HG02943 (cell line): ENCODE results near the gene NANS.
"Not testable (repeated sequence)": the region's sequence is repeated elsewhere in the genome, so short reads cannot be mapped to it uniquely, and the experiment has no call there.

Experiments
- ATAC-seq: cut with Tn5 transposase; IDR thresholded peaks from one replicate; pipeline ENCODE4 v1.9.1; 2021; ENCODE audit warnings: mild to moderate bottlenecking, low read depth, moderate library complexity; ENCODE audit not compliant: unreplicated experiment

NANS gene

DNA sequence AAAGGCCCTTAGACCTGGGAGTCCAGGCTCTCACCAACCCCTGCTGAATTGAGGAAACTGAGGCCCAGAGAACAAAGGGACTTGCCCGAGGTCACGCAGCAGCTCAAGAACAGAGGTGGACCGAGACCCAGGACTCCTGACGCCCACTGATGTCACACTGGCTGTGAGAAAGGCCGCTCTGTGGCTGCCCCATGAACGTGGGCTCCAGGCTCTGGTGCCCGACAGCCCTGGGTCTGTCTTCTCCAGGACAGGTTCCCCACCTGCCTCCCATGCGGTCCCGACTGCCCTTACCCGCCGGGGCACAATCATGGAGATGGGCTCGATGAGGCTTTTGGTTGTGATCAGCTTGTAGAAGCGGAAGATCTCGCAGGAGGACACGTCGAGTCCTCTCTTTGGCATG lies 71.8 kb downstream of the NANS start:
- no peak for ATAC-seq

DNA sequence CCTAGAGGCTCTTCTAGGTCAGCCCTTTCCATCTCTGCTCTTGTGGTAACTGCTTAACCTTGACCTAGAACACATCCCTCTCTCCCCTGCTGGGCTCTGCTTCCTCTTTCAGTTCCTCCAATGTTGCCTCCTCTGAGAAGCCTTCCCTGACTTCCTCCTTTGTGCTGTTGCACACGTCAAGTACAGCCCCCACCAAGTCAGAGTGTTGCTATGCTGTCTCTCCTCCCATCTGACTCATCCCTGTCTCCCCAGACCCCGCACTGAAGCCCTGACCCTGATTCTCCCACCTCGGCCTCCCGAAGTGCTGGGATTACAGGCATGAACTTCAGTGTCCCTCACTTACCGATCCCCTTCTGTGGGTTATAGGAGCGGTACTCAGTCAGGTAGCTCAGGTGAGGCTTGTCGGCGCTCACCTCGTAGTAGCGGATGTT lies 72.9 kb downstream of the NANS start:
- no peak for ATAC-seq

DNA sequence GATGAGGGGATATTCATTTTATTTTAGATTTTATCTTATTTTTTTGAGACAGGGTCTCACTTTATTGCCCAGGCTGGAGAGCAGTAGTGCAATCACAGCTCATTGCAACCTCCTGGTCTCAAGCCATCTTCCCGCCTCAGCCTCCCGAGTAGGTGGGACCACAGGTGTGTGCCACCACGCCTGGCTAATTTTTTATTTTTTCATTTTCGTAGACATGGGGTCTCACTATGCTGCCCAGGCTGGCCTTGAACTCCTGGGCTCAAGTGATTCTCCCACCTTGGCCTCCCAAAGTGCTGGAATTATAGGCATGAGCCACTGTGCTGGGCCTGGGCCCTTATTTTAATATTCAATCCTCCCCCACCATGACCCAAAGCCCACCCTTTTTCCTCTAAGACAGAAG lies 73.5 kb downstream of the NANS start:
- not testable (repeated sequence) for ATAC-seq

DNA sequence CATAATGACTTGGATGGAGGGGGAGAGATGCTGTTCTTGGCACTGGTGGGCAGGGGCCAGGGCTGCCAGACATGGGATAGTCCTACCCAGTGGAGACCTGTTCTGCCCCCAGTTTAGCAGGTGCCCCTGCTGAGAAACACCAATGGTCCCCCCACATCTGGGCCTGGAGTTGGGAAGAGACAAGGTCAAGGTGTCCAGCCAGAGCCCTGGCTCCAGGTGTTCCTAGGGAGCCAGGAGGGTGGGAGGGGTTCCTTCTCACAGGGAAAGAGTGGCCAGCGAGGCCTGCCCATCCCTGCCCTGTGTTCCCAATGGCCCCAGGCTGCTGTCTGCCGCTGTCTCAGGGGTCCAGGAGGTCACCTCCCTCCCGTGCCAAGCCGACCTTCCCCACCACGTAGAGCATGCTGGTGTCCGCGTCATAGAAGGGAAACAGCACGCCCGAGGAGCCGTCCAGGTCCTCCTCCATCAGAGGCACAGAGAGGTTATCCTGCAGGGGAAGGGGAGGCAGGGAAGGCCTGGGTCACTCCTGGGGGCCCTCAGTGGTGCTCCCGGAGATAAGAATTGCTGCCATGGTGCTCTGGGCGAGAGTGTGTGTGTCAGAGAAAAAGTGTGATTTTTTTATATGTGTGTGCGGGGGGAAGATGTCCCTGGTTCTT lies 74.2 kb downstream of the NANS start:
- ATAC-seq, result no peak

DNA sequence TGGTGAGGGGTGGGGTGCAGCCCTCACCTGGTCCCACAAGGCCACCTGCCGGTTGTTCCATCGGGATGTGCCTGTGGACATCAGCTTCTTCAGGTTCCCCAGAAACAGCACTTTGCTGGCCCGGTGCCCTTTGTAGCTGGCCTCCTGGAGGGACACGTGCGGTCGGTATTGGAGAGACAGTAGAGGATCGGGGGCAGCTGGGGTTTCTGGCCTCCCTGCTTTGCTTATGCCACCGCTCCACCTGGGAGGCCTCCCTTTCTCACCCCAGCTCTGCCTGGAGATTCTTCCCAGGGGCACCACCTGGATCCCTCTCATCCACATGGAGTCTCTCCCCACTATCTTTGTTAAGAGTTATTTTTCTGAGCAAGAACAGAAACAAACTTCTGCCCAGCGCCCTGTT lies 75.6 kb downstream of the NANS start:
- no peak for ATAC-seq
